H9 (cell line): ENCODE results near the gene PRAMEF13. TPM values are rescaled to one million over a fixed set of nuclear protein-coding genes. Genes with fewer than 3 reads are reported as not detected.
"Not testable (repeated sequence)": the region's sequence is repeated elsewhere in the genome, so short reads cannot be mapped to it uniquely, and the experiment has no call there.

Source experiments
- DNase-seq: peaks from one replicate; pipeline ENCODE4 v3.0.0-alpha.2; 2017
- H2AFZ ChIP-seq: one replicate; pipeline ENCODE4 v1.6.1; 2013; ENCODE audit warnings: mild to moderate bottlenecking, low read length, control low read depth, moderate library complexity
- H2AK5ac ChIP-seq: 2 replicates; pipeline ENCODE4 v1.6.1; 2013; ENCODE audit warnings: low read length, control low read depth, mixed read lengths; ENCODE audit not compliant: insufficient read length
- H2BK120ac ChIP-seq: one replicate; pipeline ENCODE4 v1.6.1; 2013; ENCODE audit warnings: low read depth, mild to moderate bottlenecking, low read length, control low read depth, inconsistent platforms; ENCODE audit not compliant: poor library complexity, severe bottlenecking
- H2BK12ac ChIP-seq: 2 replicates; pipeline ENCODE4 v1.6.1; 2013; ENCODE audit warnings: low read length, control low read depth, mixed read lengths, low read depth; ENCODE audit not compliant: insufficient read length
- H2BK15ac ChIP-seq: 2 replicates; pipeline ENCODE4 v1.6.1; 2013; ENCODE audit warnings: low read depth, low read length, control low read depth
- H2BK20ac ChIP-seq: one replicate; pipeline ENCODE4 v1.6.1; 2013; ENCODE audit warnings: low read depth, mild to moderate bottlenecking, low read length, control low read depth, inconsistent platforms; ENCODE audit not compliant: poor library complexity, severe bottlenecking
- H2BK5ac ChIP-seq: 2 replicates; pipeline ENCODE4 v1.6.1; 2013; ENCODE audit warnings: low read length, control low read depth, mixed read lengths; ENCODE audit not compliant: insufficient read length
- H3K14ac ChIP-seq: 2 replicates; pipeline ENCODE4 v1.6.1; 2013; ENCODE audit warnings: low read length, control low read depth; ENCODE audit not compliant: insufficient read depth
- H3K18ac ChIP-seq: 2 replicates; pipeline ENCODE4 v1.6.1; 2013; ENCODE audit warnings: low read depth, mild to moderate bottlenecking, mixed read lengths, low read length, control low read depth; ENCODE audit not compliant: insufficient read length
- H3K23ac ChIP-seq: 2 replicates; pipeline ENCODE4 v1.6.1; 2013; ENCODE audit warnings: low read length, control low read depth, mixed read lengths, low read depth; ENCODE audit not compliant: insufficient read length
- H3K23me2 ChIP-seq: 2 replicates; pipeline ENCODE4 v1.6.1; 2013; ENCODE audit warnings: low read depth, mild to moderate bottlenecking, mixed read lengths, low read length, control low read depth; ENCODE audit not compliant: insufficient read length, poor library complexity, severe bottlenecking
- H3K27ac ChIP-seq: 2 replicates; pipeline ENCODE4 v1.5.1; 2013; ENCODE audit warnings: low read length, control low read depth, mixed read lengths, low read depth; ENCODE audit not compliant: insufficient read length
- H3K27me3 ChIP-seq: 2 replicates; pipeline ENCODE4 v1.6.1; 2013; ENCODE audit warnings: low read length, control low read depth, inconsistent platforms; ENCODE audit not compliant: insufficient read depth
- H3K4ac ChIP-seq: 2 replicates; pipeline ENCODE4 v1.6.1; 2013; ENCODE audit warnings: low read depth, mild to moderate bottlenecking, control low read depth, inconsistent platforms, low read length, moderate library complexity
- H3K4me1 ChIP-seq: 2 replicates; pipeline ENCODE4 v1.6.1; 2013; ENCODE audit warnings: low read length, control low read depth, inconsistent platforms; ENCODE audit not compliant: insufficient read depth
- H3K4me2 ChIP-seq: 2 replicates; pipeline ENCODE4 v1.6.1; 2013; ENCODE audit warnings: low read length, control low read depth, mixed read lengths; ENCODE audit not compliant: insufficient read length, insufficient read depth
- H3K56ac ChIP-seq: 2 replicates; pipeline ENCODE4 v1.6.1; 2013; ENCODE audit warnings: low read depth, mild to moderate bottlenecking, mixed read lengths, low read length, control low read depth; ENCODE audit not compliant: insufficient read length
- H3K79me1 ChIP-seq: 2 replicates; pipeline ENCODE4 v1.6.1; 2013; ENCODE audit warnings: low read depth, mild to moderate bottlenecking, moderate library complexity, low read length, control low read depth, inconsistent platforms; ENCODE audit not compliant: insufficient read depth, poor library complexity, severe bottlenecking
- H3K79me2 ChIP-seq: 2 replicates; pipeline ENCODE4 v1.6.1; 2013; ENCODE audit warnings: low read length, control low read depth, inconsistent platforms; ENCODE audit not compliant: insufficient read depth
- H3K9ac ChIP-seq: 2 replicates; pipeline ENCODE4 v1.6.1; 2013; ENCODE audit warnings: low read length, control low read depth, mixed read lengths; ENCODE audit not compliant: insufficient read length; ENCODE audit errors: extremely low read depth
- H3K9me3 ChIP-seq: one replicate; pipeline ENCODE4 v1.6.1; 2013; ENCODE audit warnings: low read depth, low read length, inconsistent platforms; ENCODE audit not compliant: control insufficient read depth
- H3T11ph ChIP-seq: one replicate; pipeline ENCODE4 v1.6.1; 2013; ENCODE audit warnings: mild to moderate bottlenecking, low read length, control low read depth, inconsistent platforms
- H4K20me1 ChIP-seq: one replicate; pipeline ENCODE4 v1.6.1; 2013; ENCODE audit not compliant: control insufficient read depth, insufficient read length, insufficient read depth
- H4K5ac ChIP-seq: 2 replicates; pipeline ENCODE4 v1.6.1; 2013; ENCODE audit warnings: low read depth, mild to moderate bottlenecking, mixed read lengths, low read length, control low read depth; ENCODE audit not compliant: insufficient read length
- H4K8ac ChIP-seq: replicated peaks from 2 replicates; pipeline ENCODE4 v1.6.1; 2013; ENCODE audit warnings: low read length, control low read depth, mixed read lengths, low read depth; ENCODE audit not compliant: insufficient read length
- H4K91ac ChIP-seq: 2 replicates; pipeline ENCODE4 v1.6.1; 2013; ENCODE audit warnings: low read depth, mild to moderate bottlenecking, moderate library complexity, mixed read lengths, low read length, control low read depth; ENCODE audit not compliant: insufficient read length
- H3K27ac Mint-ChIP-seq, 3 experiments: 2 replicates in 2 of 3; 3 replicates in 1 of 3; pipeline ENCODE4 v1.8.0; 2020 to 2021; ENCODE audit warnings: mixed read lengths in 3 of 3, mild to moderate bottlenecking in 1 of 3, moderate library complexity in 1 of 3
- H3K27me3 Mint-ChIP-seq: 2 replicates; pipeline ENCODE4 v1.8.0; 2021; ENCODE audit warnings: low read depth, mild to moderate bottlenecking, moderate library complexity, mixed read lengths
- H3K36me3 Mint-ChIP-seq, 3 experiments: 2 replicates in 2 of 3; 3 replicates in 1 of 3; pipeline ENCODE4 v1.8.0; 2020 to 2021; ENCODE audit warnings: low read depth in 3 of 3, mixed read lengths in 3 of 3; ENCODE audit not compliant: insufficient read depth in 1 of 3
- H3K4me1 Mint-ChIP-seq, 2 experiments: 2 replicates each; pipeline ENCODE4 v1.8.0; 2020; ENCODE audit warnings: mixed read lengths in 2 of 2
- H3K4me3 Mint-ChIP-seq, 2 experiments: 2 replicates in 1 of 2; 3 replicates in 1 of 2; pipeline ENCODE4 v1.8.0; 2020 to 2021; ENCODE audit warnings: mild to moderate bottlenecking in 2 of 2, mixed read lengths in 2 of 2, moderate library complexity in 1 of 2
- H3K9me3 Mint-ChIP-seq, 2 experiments: 2 replicates in 1 of 2; 3 replicates in 1 of 2; pipeline ENCODE4 v1.8.0; 2020; ENCODE audit warnings: mild to moderate bottlenecking in 2 of 2, mixed read lengths in 2 of 2, moderate library complexity in 1 of 2
- CTCF ChIP-seq: fragments of 200-600 bp; sonication (generic); conservative IDR thresholded peaks from 3 replicates; pipeline ENCODE4 v1.8.0; 2021; ENCODE audit warnings: antibody characterized with exemption, mild to moderate bottlenecking
- WGBS: extraction: QIAGEN DNeasy Blood & Tissue Kit; methylation state at CpG from one replicate; pipeline ENCODE4 v1.1.7; 2013; ENCODE audit warnings: missing lambda C conversion rate, low lambda C conversion rate, mixed read lengths; ENCODE audit not compliant: insufficient read length; ENCODE audit errors: extremely low coverage; 5-methylcytosine and 5-hydroxymethylcytosine counted together
- total RNA-seq: library from RNA; stranded (reverse); gene quantifications from 2 replicates; pipeline ENCODE4 v1.2.1, GENCODE V29; 2021

Gene PRAMEF13
- total RNA-seq, 1 experiment from 2014 or later = not detected

- H4K91ac ChIP-seq = no peak overlapping the region
- no peak overlapping the region for H3K14ac ChIP-seq
- no peaks in the 10 kb centered on the region for H3K27me3 ChIP-seq
- no peak overlapping the region for H2BK12ac ChIP-seq
- no peak overlapping the region for H3K27ac Mint-ChIP-seq
- peaks cover 82% of the 10 kb centered on the region for H3K9me3 ChIP-seq
- H4K8ac ChIP-seq = no peak overlapping the region
- H2BK20ac ChIP-seq = no peak overlapping the region
- no peak overlapping the region for H3K56ac ChIP-seq
- no peak overlapping the region for H3K4me2 ChIP-seq
- H2BK15ac ChIP-seq = no peak overlapping the region
- H3K27ac ChIP-seq = no peak overlapping the region
- H3K79me1 ChIP-seq = no peaks in the 10 kb centered on the region
- peak; percentile 30; the same call in 2 of the 3 replicates for TF ChIP-seq CTCF
- no peak overlapping the region for H3K4me3 Mint-ChIP-seq
- no peaks in the 10 kb centered on the region for H3K23me2 ChIP-seq
- no peaks in the 10 kb centered on the region for H3K4me1 Mint-ChIP-seq
- no CpG with 5 or more reads among the region's 7 CpGs for WGBS
- no peak overlapping the region for H3T11ph ChIP-seq
- no peak overlapping the region for H3K9ac ChIP-seq
- peaks cover 78 to 84% of the 10 kb centered on the region in 2 experiments for H3K9me3 Mint-ChIP-seq
- no peak overlapping the region for H3K23ac ChIP-seq
- H2BK5ac ChIP-seq = no peak overlapping the region
- H3K4me1 ChIP-seq = no peaks in the 10 kb centered on the region
- no peaks in the 10 kb centered on the region for H4K20me1 ChIP-seq
- H3K36me3 Mint-ChIP-seq = peaks cover 9 to 55% (median 26%) of the 10 kb centered on the region in 3 experiments
- no peak overlapping the region for H3K18ac ChIP-seq
- peaks cover 2% of the 10 kb centered on the region for H3K27me3 Mint-ChIP-seq
- no peak overlapping the region for H2AK5ac ChIP-seq
- no peak overlapping the region for H2BK120ac ChIP-seq
- H2AFZ ChIP-seq = no peak overlapping the region
- DNase-seq = no peak
- no peak overlapping the region for H4K5ac ChIP-seq
- H3K79me2 ChIP-seq = no peaks in the 10 kb centered on the region
- no peak overlapping the region for H3K4ac ChIP-seq
These were observed 27.2 kb upstream of the PRAMEF13 start for GRCh38 chr1:13228343-13228781.

GRCh38 chr1:13227271-13228055, 26.3 kb upstream of the PRAMEF13 start:
- not testable (repeated sequence) for H2AFZ ChIP-seq, H3K4me2 ChIP-seq, H3T11ph ChIP-seq, H3K27me3 ChIP-seq, H3K27me3 Mint-ChIP-seq, H4K91ac ChIP-seq, H3K4me1 ChIP-seq, H3K79me2 ChIP-seq, H4K20me1 ChIP-seq, DNase-seq, H3K14ac ChIP-seq, H3K23ac ChIP-seq, H2BK120ac ChIP-seq, H3K79me1 ChIP-seq, H3K18ac ChIP-seq, H4K5ac ChIP-seq, H3K4ac ChIP-seq, H3K27ac ChIP-seq, H2BK12ac ChIP-seq, H4K8ac ChIP-seq, H3K56ac ChIP-seq, H3K4me1 Mint-ChIP-seq, H2BK15ac ChIP-seq, H3K4me3 Mint-ChIP-seq, H3K23me2 ChIP-seq, H2BK20ac ChIP-seq, H2AK5ac ChIP-seq, H3K9ac ChIP-seq, H2BK5ac ChIP-seq, H3K27ac Mint-ChIP-seq
- peaks cover 70 to 75% of the 10 kb centered on the region in 2 experiments for H3K9me3 Mint-ChIP-seq
- H3K9me3 ChIP-seq = peaks cover 73% of the 10 kb centered on the region
- no CpG with 5 or more reads among the region's 8 CpGs for WGBS
- H3K36me3 Mint-ChIP-seq = peaks cover 9 to 48% (median 26%) of the 10 kb centered on the region in 3 experiments
